ENCODE measurements around the gene HOXD8. TPM values are rescaled to one million over a fixed set of nuclear protein-coding genes. Genes with fewer than 3 reads are reported as not detected.

HOXD8 gene
- not detected for total RNA-seq

DNA sequence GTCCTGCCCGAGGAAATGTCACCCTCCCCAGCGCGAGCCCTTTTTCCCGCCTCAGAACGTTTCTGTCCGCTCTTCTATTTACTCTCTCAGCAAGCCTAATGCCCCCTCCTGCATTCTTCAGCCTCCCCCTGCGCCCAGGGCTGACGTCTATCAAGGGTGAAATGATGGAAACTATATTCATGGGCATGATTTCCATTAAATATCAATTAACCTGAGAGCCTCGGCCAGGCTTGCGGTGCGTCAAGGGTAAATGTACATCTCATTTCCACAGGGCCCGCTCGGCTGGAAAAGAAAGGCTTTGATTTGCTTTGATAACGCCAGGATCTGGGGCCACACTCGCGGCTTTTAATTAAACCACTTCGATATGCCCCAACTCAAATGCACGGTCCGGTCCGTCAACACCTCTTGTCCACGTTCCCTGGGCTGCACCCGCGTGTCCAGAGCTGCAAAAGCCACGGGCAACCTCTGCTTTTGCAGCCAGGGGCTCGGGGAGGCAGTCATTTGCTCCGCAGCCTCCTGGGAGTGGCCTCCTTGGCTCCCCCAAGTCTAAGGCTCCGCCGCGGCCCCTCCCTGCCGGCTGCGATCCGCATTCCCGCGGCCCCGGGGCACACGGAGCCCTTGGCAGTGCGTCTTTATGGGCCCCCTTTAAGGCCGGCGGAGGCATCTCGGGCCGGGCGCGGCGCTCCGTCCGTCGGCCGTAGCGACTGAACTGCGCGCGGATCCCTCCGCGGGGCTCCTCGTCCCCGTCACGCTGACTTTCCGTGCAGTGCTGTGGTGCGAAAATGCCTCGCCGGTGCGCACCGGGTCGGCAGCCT lies at the start of gene HOXD8:
TSS of gene HOXD8 (plus strand) at position 724 of the 815 bp plus-strand sequence. CDS start 662 bp downstream, outside the sequence.
- peaks cover 23% of the 10 kb centered on the region for H3K36me3 Mint-ChIP-seq (ENCODE audit: low read depth)
- H3K4me1 Mint-ChIP-seq, result peaks cover 4% of the 10 kb centered on the region
- no peak for ATAC-seq (replicated peaks)
- H3K9me3 Mint-ChIP-seq, result no peaks in the 10 kb centered on the region
- no peak within 1 kb of the TSS for H3K27ac Mint-ChIP-seq
- H3K27me3 Mint-ChIP-seq, result peaks cover 75% of the 10 kb centered on the region
- H3K4me3 Mint-ChIP-seq, result peak within 1 kb of the TSS; percentile 75

DNA sequence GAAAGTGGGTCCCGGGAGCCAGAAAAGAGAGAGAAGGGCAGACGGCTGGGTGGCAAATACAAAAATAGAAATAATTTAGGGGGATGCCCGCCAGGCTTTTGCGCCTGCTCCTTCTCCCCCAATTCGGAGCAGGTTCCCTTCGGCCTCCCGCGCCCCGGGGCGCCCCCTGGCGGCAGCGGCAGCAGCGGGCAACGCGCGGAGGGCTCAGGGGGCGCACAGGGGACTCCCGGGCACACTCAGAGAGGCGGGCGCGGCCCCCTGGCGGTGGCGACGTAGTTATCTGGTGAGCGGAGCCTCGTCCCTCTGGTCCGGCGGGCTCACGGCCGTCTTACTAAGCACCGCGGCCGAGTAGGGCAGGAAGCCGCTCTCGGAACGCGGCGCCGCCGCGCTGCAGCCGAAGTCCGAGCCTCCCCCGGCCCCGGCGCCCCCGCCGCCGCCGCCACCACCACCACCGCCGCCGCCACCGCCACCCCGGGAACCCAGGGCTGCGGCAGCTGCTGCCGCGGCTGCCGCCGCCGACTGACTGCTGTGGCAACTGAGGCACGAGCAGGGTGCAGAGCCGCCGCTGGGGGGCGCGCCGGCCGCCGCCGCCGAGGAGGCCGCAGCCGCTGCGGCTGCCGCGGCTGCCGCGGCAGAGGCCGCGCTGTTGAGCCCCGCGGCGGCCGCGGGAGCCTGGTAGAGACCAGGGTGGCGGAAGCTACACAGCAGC lies 49.5 kb upstream of the HOXD8 start:
- peaks cover 38% of the 10 kb centered on the region for H3K36me3 Mint-ChIP-seq (ENCODE audit: low read depth)
- no peak overlapping the region for H3K27ac Mint-ChIP-seq
- H3K4me3 Mint-ChIP-seq, result peak overlapping the region; percentile 38
- no peaks in the 10 kb centered on the region for H3K4me1 Mint-ChIP-seq
- H3K9me3 Mint-ChIP-seq, result peaks cover 7% of the 10 kb centered on the region
- H3K27me3 Mint-ChIP-seq, result peaks cover 65% of the 10 kb centered on the region
- no peak for ATAC-seq (replicated peaks)

DNA sequence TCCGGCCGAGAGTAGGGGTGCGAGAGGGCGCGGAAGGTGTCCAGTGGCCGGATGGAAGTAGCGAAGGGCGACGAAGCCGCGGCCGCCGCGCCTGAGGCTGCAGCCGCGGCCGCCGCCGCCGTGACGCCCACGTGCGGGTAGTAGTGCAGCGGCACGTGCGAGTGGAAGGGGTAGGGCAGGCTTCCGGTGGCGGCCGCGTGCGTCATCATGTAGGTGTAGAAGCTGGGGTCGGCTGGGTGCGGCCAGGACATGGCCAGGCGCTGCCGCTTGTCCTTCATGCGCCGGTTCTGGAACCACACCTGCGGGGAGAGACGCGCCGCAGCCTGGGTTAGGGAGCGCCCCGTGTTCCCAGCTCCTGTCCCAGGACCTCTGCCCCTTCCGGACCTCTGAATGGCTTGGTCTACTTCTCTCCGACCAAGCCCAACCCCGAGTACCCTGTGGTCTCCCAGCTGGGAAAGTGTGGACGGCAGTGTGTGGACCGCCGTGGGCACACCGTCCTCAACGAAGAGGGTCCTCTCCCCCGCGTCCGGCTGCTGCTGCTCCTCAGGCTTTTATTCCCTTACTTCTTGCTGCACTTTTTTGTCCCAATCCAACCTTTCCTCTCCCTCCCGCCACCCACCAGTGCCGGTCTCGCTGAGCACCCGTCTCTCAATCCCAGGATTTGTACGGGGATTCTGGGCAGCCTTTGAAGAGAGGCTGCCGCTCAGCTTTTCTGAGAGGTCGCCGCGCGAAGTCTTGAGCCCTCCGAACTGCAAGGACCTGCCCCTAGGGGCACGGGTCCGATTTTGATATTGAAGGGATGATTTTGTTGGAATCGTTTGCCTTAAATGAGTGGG lies 48.7 kb upstream of the HOXD8 start:
- Mint-ChIP-seq H3K27ac (no peak overlapping the region), H3K36me3 (ENCODE audit: low read depth) (peaks cover 38% of the 10 kb centered on the region), H3K4me1 (no peaks in the 10 kb centered on the region), H3K9me3 (peaks cover 5% of the 10 kb centered on the region), H3K27me3 (peaks cover 60% of the 10 kb centered on the region), H3K4me3 (peak overlapping the region; percentile 26)
- no peak for ATAC-seq (replicated peaks)

DNA sequence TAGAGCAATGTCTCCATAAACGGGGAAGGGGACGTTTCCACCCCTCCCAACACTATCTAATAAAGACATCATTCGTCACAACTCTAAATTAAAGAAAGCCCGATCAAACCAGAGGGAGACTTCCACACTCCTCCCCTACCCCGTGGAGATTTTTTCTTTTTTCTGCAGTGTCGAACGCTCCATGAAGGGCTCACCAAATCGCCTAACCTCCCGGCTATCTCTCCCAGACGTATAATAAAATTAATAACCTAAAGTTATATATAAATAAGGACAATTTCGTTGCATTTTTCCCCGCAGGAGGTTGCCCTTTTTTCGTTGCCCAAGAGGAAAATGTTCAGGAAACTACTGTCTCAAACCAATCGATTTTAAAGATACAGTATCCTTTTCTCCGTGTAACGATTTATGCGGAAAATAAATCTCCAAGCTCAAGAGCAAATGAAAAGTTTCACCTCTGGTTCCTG lies 48.1 kb upstream of the HOXD8 start:
- Mint-ChIP-seq H3K36me3 (ENCODE audit: low read depth) (peaks cover 39% of the 10 kb centered on the region), H3K4me3 (peak overlapping the region; percentile 26), H3K27ac (no peak overlapping the region), H3K27me3 (peaks cover 55% of the 10 kb centered on the region), H3K9me3 (peaks cover 4% of the 10 kb centered on the region), H3K4me1 (no peaks in the 10 kb centered on the region)
- no peak for ATAC-seq (replicated peaks)

DNA sequence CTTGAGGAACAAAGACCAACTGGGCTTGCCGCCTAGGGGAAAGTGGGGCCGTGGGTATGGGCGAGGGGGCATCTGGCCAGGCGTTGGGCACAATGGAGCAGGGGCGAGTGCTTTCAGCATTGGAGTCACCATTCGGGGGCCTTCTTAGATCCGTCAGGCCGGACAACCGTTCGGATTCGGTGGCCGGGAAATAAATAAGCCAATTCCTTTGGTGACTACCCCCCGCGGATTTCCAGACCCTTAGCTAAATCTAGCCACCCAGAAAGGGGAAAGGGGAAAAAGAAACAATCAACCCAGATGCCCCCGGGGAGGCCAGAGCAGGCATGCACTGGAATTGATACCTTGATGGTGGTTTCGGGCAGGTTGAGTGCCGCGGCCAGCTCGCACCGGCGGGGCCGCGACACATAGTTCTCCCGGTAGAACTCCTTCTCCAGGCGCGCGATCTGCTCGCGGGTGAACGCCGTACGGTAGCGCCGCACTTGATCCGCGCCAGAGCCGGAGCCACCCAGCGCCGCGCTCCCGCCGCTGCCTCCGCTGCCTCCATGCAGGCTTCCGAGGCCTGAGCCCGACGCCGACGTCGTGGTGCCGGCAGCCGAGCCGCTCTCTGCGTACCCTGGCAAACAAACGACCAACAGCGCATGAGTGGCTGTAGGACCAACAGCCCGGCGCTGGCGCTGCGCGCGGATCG lies 47.5 kb upstream of the HOXD8 start:
- Mint-ChIP-seq H3K27ac (no peak overlapping the region), H3K36me3 (ENCODE audit: low read depth) (peaks cover 45% of the 10 kb centered on the region), H3K4me3 (no peak overlapping the region), H3K9me3 (peaks cover 4% of the 10 kb centered on the region), H3K4me1 (no peaks in the 10 kb centered on the region), H3K27me3 (peaks cover 58% of the 10 kb centered on the region)
- no peak for ATAC-seq (replicated peaks)

DNA sequence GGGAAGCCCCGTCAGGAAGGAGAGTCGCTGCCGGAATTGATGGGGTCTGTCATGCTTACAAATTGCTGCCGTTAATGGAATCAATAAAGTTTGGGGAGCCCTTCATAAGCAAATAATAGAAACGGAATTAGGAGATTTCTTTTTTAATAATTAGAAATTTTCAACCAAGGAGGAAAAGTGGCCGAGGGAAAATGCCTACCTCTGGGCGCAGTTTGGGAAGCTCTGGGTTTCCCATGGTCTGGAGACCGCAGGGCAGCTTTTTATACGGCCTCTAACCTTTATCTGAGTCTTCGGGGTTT lies 47.0 kb upstream of the HOXD8 start:
- no peak overlapping the region for H3K4me3 Mint-ChIP-seq
- H3K9me3 Mint-ChIP-seq, result peaks cover 4% of the 10 kb centered on the region
- peaks cover 60% of the 10 kb centered on the region for H3K27me3 Mint-ChIP-seq
- no peak for ATAC-seq (replicated peaks)
- H3K36me3 Mint-ChIP-seq (ENCODE audit: low read depth), result peaks cover 45% of the 10 kb centered on the region
- no peak overlapping the region for H3K27ac Mint-ChIP-seq
- no peaks in the 10 kb centered on the region for H3K4me1 Mint-ChIP-seq

DNA sequence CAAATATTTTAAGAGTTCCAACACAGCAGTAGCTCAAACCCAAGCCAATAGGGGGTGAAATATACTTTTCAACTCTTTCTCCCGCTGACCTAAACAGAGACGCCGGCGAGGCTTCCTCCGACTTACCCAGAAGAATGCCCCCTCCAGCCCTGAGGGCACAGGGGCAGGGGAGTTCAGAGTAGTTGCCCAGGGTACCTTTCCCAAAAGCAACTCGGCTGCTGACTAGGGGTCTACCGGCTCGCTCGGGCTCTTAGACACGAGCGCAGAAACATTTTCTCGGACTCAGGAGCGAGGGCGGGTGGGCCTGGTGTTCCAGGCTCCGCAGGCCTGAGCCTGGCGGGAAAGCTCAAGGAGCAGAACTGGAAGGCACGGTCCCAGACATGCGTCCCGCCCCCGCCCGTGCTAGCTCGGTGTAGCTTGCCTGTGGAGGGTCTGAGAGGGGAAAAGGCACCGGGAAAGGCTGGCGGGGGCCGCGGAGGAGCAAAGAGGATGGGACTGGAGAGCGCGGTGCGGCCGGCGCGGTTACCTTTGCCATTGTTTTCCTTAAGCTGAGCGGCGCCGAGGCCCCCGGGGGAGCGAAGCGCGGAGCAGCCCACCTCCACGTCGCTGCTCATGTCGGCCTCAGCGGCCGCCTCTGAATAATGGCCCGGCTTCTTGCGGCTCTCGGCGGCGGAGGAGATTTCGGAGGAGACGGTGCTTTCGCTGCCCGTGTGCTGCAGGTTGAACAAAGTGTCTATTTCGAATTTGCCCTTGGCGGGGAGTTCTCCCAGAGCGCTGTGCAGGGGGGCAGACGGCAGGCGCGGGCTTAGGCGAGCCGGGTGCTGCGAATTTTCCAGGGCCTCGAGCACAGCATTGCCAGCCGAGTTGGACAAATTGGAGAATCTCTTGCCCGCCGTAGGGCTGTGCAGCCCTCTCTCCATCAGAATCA lies 46.4 kb upstream of the HOXD8 start:
- Mint-ChIP-seq H3K9me3 (peaks cover 4% of the 10 kb centered on the region), H3K36me3 (ENCODE audit: low read depth) (peaks cover 45% of the 10 kb centered on the region), H3K27me3 (peaks cover 60% of the 10 kb centered on the region), H3K4me3 (no peak overlapping the region), H3K4me1 (no peaks in the 10 kb centered on the region), H3K27ac (no peak overlapping the region)
- ATAC-seq (replicated peaks), result no peak

DNA sequence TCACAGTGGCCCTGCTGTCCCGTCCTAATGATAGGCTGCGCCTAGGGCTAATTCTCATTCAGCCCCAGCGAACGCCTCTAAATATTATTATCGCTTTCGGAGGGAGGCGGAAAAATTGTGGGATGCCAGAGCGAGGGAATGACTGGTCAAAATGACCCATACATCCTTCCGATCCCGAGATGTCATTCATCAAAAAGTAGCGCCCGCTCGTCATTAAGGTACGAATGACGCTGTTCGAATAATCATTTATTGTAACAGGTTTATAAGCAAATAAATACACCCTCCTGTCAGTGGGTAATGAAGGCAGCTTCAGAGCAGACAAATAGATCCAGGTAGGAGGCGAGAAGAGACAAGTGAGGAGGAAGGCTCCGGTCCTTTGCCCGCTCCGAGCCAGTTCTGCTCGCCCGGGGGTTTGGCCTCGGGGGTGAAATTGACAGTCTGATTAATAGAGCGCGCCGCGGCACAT lies 45.7 kb upstream of the HOXD8 start, which contains the start of gene EVX2:
TSS of gene EVX2 (minus strand) at position 167 of the 466 bp plus-strand sequence. CDS start 186 bp downstream, outside the sequence.
- Mint-ChIP-seq H3K27me3 (peaks cover 57% of the 10 kb centered on the region), H3K4me1 (no peaks in the 10 kb centered on the region), H3K4me3 (no peak within 1 kb of the TSS), H3K36me3 (ENCODE audit: low read depth) (peaks cover 40% of the 10 kb centered on the region), H3K27ac (no peak within 1 kb of the TSS), H3K9me3 (no peaks in the 10 kb centered on the region)
- no peak for ATAC-seq (replicated peaks)

DNA sequence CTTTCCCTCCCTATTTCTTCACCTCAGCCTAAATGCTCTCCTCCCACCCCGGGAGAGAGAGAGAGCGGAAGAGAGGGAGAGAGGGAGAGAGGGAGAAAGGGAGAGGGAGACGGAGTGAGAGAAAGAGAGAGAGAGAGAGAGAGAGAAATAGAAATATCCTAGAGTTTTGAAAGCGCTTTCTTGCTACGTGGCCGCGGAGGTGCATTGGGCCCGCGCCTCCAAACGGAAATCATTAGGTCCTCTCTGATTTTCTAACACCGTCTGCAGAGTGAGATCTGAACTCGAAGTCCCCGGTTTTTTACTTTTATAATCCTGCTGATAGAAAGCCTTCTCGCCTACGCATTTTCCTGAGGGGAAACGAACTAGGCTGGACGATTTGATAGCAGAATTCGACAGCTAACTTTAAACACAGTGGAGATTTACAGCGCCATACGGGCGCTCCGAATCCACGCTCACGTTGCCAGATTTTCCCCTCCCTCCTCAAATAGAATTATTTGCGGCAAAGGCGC lies 44.8 kb upstream of the HOXD8 start:
- no peaks in the 10 kb centered on the region for H3K9me3 Mint-ChIP-seq
- peaks cover 54% of the 10 kb centered on the region for H3K27me3 Mint-ChIP-seq
- H3K36me3 Mint-ChIP-seq (ENCODE audit: low read depth), result peaks cover 31% of the 10 kb centered on the region
- no peak overlapping the region for H3K27ac Mint-ChIP-seq
- ATAC-seq (replicated peaks), result no peak
- H3K4me1 Mint-ChIP-seq, result no peaks in the 10 kb centered on the region
- H3K4me3 Mint-ChIP-seq, result no peak overlapping the region

DNA sequence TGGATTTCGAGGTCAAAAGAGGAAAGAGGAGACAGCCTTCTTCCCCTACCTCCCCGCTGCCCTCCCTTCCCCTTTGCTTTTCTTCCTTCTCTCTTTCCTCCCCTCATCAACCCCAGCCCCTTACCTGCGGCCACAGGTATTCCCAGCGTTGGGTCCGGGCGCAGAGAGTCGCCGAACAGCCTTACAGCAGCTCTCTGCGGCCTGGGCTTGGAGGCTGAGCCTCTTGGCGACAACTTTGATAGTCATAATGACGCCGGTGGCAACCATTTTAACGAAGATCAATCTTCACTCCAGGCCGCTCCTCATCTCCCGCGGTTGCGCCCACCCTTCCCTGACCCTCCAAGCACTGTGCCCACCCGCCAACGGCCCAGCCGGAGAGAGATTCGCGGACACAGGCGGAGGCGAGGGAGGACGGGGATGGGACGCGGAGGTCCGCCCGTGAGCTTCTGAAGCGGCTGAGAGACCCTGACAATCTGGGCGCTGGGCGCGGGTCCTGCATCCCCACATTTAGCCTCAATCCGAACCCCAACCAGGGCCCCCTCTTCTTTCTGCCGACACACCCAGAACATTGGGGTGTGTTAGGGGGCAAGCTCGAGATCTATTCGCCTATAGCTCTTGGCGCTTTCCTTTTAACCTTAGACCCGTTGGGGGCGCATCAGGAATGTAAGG lies 44.3 kb upstream of the HOXD8 start:
- Mint-ChIP-seq H3K27me3 (peaks cover 57% of the 10 kb centered on the region), H3K4me1 (no peaks in the 10 kb centered on the region), H3K4me3 (no peak overlapping the region), H3K27ac (no peak overlapping the region), H3K9me3 (no peaks in the 10 kb centered on the region), H3K36me3 (ENCODE audit: low read depth) (peaks cover 31% of the 10 kb centered on the region)
- ATAC-seq (replicated peaks), result no peak

DNA sequence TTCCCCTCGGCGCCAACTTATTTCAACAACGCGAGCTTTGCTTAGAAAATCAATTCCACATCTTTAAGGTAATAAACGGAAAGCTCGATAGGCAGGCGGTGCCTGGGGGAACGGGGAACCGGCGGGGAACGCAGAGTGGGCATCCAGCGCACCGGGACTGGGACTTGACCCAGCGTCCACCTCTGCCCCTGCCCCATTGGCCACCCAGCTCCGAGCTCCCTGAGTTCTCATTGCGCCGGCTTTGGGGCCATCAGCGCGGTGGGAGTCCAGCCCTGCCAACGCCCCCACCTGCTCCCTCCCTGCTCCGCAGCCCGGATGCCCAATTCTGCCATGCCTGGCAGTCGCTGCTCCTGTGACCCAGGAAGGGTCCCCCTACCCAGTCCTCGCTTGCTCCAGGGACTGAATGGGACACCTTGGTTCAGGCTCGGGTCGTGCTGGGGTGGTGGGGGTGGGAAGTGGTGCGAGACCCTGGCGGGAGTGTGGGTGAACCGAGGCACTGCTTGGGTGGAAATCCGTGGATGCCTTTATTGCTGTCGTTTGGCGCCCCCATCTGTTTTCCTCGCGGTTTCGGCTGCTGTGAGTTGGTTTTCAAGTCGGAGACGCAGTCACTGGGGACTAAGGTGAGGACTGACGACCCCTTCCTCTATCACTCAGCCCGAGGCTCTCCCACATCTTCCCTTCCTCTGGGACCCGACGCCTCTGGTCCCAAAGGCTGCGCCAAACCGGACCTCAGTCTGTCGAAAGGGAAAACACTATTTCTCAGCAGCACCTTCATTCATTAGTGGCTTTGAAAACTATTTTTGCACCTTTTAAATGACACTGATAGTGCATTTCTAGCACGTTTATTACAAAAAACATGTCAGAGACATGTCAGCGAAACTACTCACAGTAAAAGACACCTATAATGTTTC lies 43.4 kb upstream of the HOXD8 start:
- peaks cover 3% of the 10 kb centered on the region for H3K9me3 Mint-ChIP-seq
- H3K27me3 Mint-ChIP-seq, result peaks cover 60% of the 10 kb centered on the region
- H3K4me1 Mint-ChIP-seq, result no peaks in the 10 kb centered on the region
- ATAC-seq (replicated peaks), result no peak
- H3K4me3 Mint-ChIP-seq, result no peak overlapping the region
- no peak overlapping the region for H3K27ac Mint-ChIP-seq
- peaks cover 29% of the 10 kb centered on the region for H3K36me3 Mint-ChIP-seq (ENCODE audit: low read depth)

All from activated T-helper 17 cell treated with anti-CD3 and anti-CD28 coated beads, Interleukin-2, amount 50 U/mL, for 72 hours (primary cell).